ENCODE results near the gene SPDYE8.
"Not testable (repeated sequence)": the region's sequence is repeated elsewhere in the genome, so short reads cannot be mapped to it uniquely, and the experiment has no call there.

DNA sequence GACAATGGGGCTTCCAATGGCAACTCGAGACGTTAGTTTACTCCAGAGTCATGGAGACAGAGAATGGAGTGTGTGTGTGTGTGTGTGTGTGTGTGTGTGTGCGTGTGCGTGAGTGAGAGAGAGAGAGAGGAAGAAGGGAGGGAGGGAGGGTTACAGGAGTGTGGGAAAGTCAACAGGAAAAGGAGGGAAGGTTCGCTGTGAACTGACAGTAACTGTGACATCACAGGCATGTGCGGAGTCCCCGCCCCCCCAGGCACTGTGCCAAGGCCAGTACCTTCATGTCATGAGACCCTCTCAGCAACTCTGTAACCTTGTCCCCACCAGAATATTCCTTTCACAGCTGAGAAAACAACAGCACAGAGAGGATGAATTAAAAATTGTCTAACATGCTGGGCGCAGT, 32.1 kb downstream of the SPDYE8 start:
- TF ChIP-seq, protein P1, sequence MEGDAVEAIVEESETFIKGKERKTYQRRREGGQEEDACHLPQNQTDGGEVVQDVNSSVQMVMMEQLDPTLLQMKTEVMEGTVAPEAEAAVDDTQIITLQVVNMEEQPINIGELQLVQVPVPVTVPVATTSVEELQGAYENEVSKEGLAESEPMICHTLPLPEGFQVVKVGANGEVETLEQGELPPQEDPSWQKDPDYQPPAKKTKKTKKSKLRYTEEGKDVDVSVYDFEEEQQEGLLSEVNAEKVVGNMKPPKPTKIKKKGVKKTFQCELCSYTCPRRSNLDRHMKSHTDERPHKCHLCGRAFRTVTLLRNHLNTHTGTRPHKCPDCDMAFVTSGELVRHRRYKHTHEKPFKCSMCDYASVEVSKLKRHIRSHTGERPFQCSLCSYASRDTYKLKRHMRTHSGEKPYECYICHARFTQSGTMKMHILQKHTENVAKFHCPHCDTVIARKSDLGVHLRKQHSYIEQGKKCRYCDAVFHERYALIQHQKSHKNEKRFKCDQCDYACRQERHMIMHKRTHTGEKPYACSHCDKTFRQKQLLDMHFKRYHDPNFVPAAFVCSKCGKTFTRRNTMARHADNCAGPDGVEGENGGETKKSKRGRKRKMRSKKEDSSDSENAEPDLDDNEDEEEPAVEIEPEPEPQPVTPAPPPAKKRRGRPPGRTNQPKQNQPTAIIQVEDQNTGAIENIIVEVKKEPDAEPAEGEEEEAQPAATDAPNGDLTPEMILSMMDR (conservative IDR thresholded peaks at IDR 0.05): not testable (repeated sequence)
- TF ChIP-seq ZFX (IDR thresholded peaks at IDR 0.05): not testable (repeated sequence)
